Measurements from ENCODE around the gene SPTA1. TPM values are rescaled to one million over a fixed set of nuclear protein-coding genes. Genes with fewer than 3 reads are reported as not detected.
"Not testable (repeated sequence)": the region's sequence is repeated elsewhere in the genome, so short reads cannot be mapped to it uniquely, and the experiment has no call there.

The SPTA1 gene
- total RNA-seq, 2 experiments from 2014 or later: not detected

DNA sequence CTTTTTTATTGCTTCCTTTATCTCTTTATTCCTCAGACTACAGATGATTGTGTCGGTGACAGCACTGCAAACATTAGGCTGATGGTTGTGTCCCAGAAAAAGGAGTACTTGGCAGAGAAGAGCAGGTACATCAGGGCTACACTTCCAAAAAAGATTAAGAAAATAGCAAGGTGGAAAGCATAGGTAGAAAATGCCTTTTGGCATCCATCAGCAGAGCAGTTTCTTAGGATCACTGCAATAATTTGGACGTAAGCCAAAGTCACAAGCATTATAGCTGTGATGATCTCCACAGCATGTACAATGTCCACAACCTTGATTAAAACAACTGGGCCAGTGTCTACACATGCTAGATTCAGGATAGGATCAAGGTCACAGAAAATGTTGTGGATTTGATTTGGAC, 8.1 kb upstream of the SPTA1 start:
- Histone ChIP-seq H3K36me3 (ENCODE audit: insufficient read depth, low read length) (no peaks in the 10 kb centered on the region), H3K4me3 (ENCODE audit: low read length) (no peak overlapping the region), H3K9me3 (ENCODE audit: control insufficient read depth in 1 of 2, insufficient read depth in 1 of 2, low read length in 2 of 2) (no peaks in the 10 kb centered on the region), H3K27me3 (ENCODE audit: control insufficient read depth in 1 of 2, insufficient read depth in 2 of 2, low read length in 2 of 2) (no peaks in the 10 kb centered on the region), H3K4me1 (ENCODE audit: insufficient read depth, low read length) (no peaks in the 10 kb centered on the region), H3K27ac (ENCODE audit: low read depth in 1 of 2, low read length in 2 of 2) (no peak overlapping the region)
- TF ChIP-seq CTCF (IDR thresholded peaks at IDR 0.05): no peak
- intact Hi-C loops (cut with DNase I, micrococcal nuclease): no loop called here
- ATAC-seq (ENCODE audit: poor library complexity): no peak
- no peak overlapping the region for H3K27ac Mint-ChIP-seq
- ChIA-PET CTCF (no interaction called here), POLR2A (no interaction called here)
- no peak overlapping the region for H3K4me3 Mint-ChIP-seq
- H3K27me3 Mint-ChIP-seq: peaks cover 12% of the 10 kb centered on the region
- DNase-seq: no peak
- H3K4me1 Mint-ChIP-seq (ENCODE audit: low read depth): no peaks in the 10 kb centered on the region
- no peaks in the 10 kb centered on the region for H3K9me3 Mint-ChIP-seq
- no peaks in the 10 kb centered on the region for H3K36me3 Mint-ChIP-seq (ENCODE audit: low read depth)

GRCh38 chr1:158692356-158692755, 5.8 kb upstream of the SPTA1 start:
- DNase-seq (no peak), ATAC-seq (ENCODE audit: poor library complexity) (no peak)
- Histone ChIP-seq H3K9me3 (ENCODE audit: control insufficient read depth in 1 of 2, insufficient read depth in 1 of 2, low read length in 2 of 2) (no peaks in the 10 kb centered on the region), H3K4me3 (ENCODE audit: low read length) (no peak overlapping the region), H3K27me3 (ENCODE audit: control insufficient read depth in 1 of 2, insufficient read depth in 2 of 2, low read length in 2 of 2) (no peaks in the 10 kb centered on the region), H3K4me1 (ENCODE audit: insufficient read depth, low read length) (no peaks in the 10 kb centered on the region), H3K27ac (ENCODE audit: low read depth in 1 of 2, low read length in 2 of 2) (no peak overlapping the region), H3K36me3 (ENCODE audit: insufficient read depth, low read length) (no peaks in the 10 kb centered on the region)
- H3K27me3 Mint-ChIP-seq: peaks cover 12% of the 10 kb centered on the region
- CTCF ChIA-PET: no interaction called here
- H3K36me3 Mint-ChIP-seq (ENCODE audit: low read depth): no peaks in the 10 kb centered on the region
- intact Hi-C loops (cut with DNase I, micrococcal nuclease): no loop called here
- no peak overlapping the region for H3K4me3 Mint-ChIP-seq
- POLR2A ChIA-PET: no interaction called here
- H3K4me1 Mint-ChIP-seq (ENCODE audit: low read depth): no peaks in the 10 kb centered on the region
- no peak for TF ChIP-seq CTCF (IDR thresholded peaks at IDR 0.05)
- H3K27ac Mint-ChIP-seq: no peak overlapping the region
- no peaks in the 10 kb centered on the region for H3K9me3 Mint-ChIP-seq

GRCh38 chr1:158691907-158692306, 5.4 kb upstream of the SPTA1 start:
- no peaks in the 10 kb centered on the region for H3K36me3 Mint-ChIP-seq (ENCODE audit: low read depth)
- intact Hi-C loops (cut with DNase I, micrococcal nuclease): no loop called here
- no peaks in the 10 kb centered on the region for H3K9me3 Mint-ChIP-seq
- H3K27ac Mint-ChIP-seq: no peak overlapping the region
- ATAC-seq (ENCODE audit: poor library complexity) (no peak), DNase-seq (no peak)
- Histone ChIP-seq H3K4me1 (ENCODE audit: insufficient read depth, low read length) (no peaks in the 10 kb centered on the region), H3K4me3 (ENCODE audit: low read length) (no peak overlapping the region), H3K36me3 (ENCODE audit: insufficient read depth, low read length) (no peaks in the 10 kb centered on the region), H3K9me3 (ENCODE audit: control insufficient read depth in 1 of 2, insufficient read depth in 1 of 2, low read length in 2 of 2) (no peaks in the 10 kb centered on the region), H3K27me3 (ENCODE audit: control insufficient read depth in 1 of 2, insufficient read depth in 2 of 2, low read length in 2 of 2) (no peaks in the 10 kb centered on the region), H3K27ac (ENCODE audit: low read depth in 1 of 2, low read length in 2 of 2) (no peak overlapping the region)
- no peak overlapping the region for H3K4me3 Mint-ChIP-seq
- TF ChIP-seq CTCF (IDR thresholded peaks at IDR 0.05): no peak
- ChIA-PET CTCF (no interaction called here), POLR2A (no interaction called here)
- H3K27me3 Mint-ChIP-seq: peaks cover 12% of the 10 kb centered on the region
- no peaks in the 10 kb centered on the region for H3K4me1 Mint-ChIP-seq (ENCODE audit: low read depth)

DNA sequence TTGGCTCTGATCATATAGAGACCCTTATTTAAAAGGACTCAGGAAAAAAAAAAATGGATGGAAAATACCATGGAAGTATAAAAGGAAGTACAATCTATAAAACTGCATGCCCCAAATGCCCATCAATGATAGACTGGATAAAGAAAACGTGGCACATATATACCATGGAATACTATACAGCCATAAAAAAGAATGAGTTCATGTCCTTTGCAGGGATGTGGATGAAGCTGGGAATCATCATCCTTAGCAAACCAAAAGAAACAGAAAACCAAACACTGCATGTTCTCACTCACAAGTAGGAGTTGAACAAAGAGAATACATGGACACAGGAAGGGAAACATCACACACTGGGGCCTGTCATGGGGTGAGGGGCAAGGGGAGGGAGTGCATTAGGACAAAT, 4.6 kb upstream of the SPTA1 start:
- H3K9me3 ChIP-seq (ENCODE audit: control insufficient read depth in 1 of 2, insufficient read depth in 1 of 2, low read length in 2 of 2); H3K36me3 ChIP-seq (ENCODE audit: insufficient read depth, low read length); H3K27ac ChIP-seq (ENCODE audit: low read depth in 1 of 2, low read length in 2 of 2); H3K4me3 ChIP-seq (ENCODE audit: low read length); H3K36me3 Mint-ChIP-seq (ENCODE audit: low read depth); H3K27ac Mint-ChIP-seq; H3K4me3 Mint-ChIP-seq; H3K27me3 ChIP-seq (ENCODE audit: control insufficient read depth in 1 of 2, insufficient read depth in 2 of 2, low read length in 2 of 2); H3K4me1 ChIP-seq (ENCODE audit: insufficient read depth, low read length); ATAC-seq (ENCODE audit: poor library complexity); H3K9me3 Mint-ChIP-seq; POLR2A ChIA-PET; H3K4me1 Mint-ChIP-seq (ENCODE audit: low read depth); CTCF ChIA-PET; intact Hi-C loops (cut with DNase I, micrococcal nuclease); DNase-seq: not testable (repeated sequence)
- H3K27me3 Mint-ChIP-seq: peaks cover 14% of the 10 kb centered on the region
